HEK293 (cell line): ENCODE measurements around the gene PITPNB.

ENCODE experiments used
- BCL11B ChIP-seq: fragments of 450-650 bp; formaldehyde crosslinking; IDR thresholded peaks from 2 replicates; pipeline ENCODE4 v1.5.1; 2016; ENCODE audit warnings: low read depth, missing biosample characterization, missing genetic modification characterization
- GLI2 ChIP-seq: fragments of 450-650 bp; formaldehyde crosslinking; IDR thresholded peaks from 2 replicates; pipeline ENCODE4; 2017; ENCODE audit warnings: missing biosample characterization, missing genetic modification characterization, low read depth, borderline replicate concordance
- HOXD13 ChIP-seq: sonication (generic); formaldehyde crosslinking; IDR thresholded peaks from 2 replicates; pipeline ENCODE4 v1.8.0; 2022; ENCODE audit warnings: missing genetic modification reagents, borderline replicate concordance
- PRDM1 ChIP-seq: fragments of 450-650 bp; formaldehyde crosslinking; IDR thresholded peaks from 2 replicates; pipeline ENCODE4; 2016; ENCODE audit warnings: missing biosample characterization, missing genetic modification characterization
- SCRT1 ChIP-seq: fragments of 450-650 bp; formaldehyde crosslinking; IDR thresholded peaks from 2 replicates; pipeline ENCODE4 v1.5.1; 2016; ENCODE audit warnings: missing biosample characterization, missing genetic modification characterization, borderline replicate concordance
- YY1 ChIP-seq: fragments of 450-650 bp; formaldehyde crosslinking; IDR thresholded peaks from 2 replicates; pipeline ENCODE4 v1.5.1; 2018; ENCODE audit warnings: missing biosample characterization, missing genetic modification characterization
- ZBTB17 ChIP-seq: fragments of 450-650 bp; formaldehyde crosslinking; IDR thresholded peaks from 2 replicates; pipeline ENCODE4 v1.5.1; 2016; ENCODE audit warnings: missing biosample characterization, missing genetic modification characterization
- ZNF10 ChIP-seq: fragments of 450-650 bp; formaldehyde crosslinking; IDR thresholded peaks from 2 replicates; pipeline ENCODE4 v1.5.1; 2017; ENCODE audit warnings: missing biosample characterization, missing genetic modification characterization
- ZNF121 ChIP-seq: fragments of 450-650 bp; formaldehyde crosslinking; IDR thresholded peaks from 2 replicates; pipeline ENCODE4 v1.5.1; 2016; ENCODE audit warnings: missing biosample characterization, missing genetic modification characterization
- ZNF146 ChIP-seq: fragments of 450-650 bp; formaldehyde crosslinking; IDR thresholded peaks from 2 replicates; pipeline ENCODE4 v1.5.1; 2016; ENCODE audit warnings: missing biosample characterization, missing genetic modification characterization
- ZNF157 ChIP-seq: fragments of 450-650 bp; formaldehyde crosslinking; IDR thresholded peaks from 2 replicates; pipeline ENCODE4 v1.5.1; 2016; ENCODE audit warnings: missing biosample characterization, missing genetic modification characterization
- ZNF175 ChIP-seq: fragments of 450-650 bp; formaldehyde crosslinking; IDR thresholded peaks from 2 replicates; pipeline ENCODE4 v1.5.1; 2016; ENCODE audit warnings: missing biosample characterization, missing genetic modification characterization
- ZNF292 ChIP-seq: fragments of 450-650 bp; formaldehyde crosslinking; IDR thresholded peaks from 2 replicates; pipeline ENCODE4 v1.5.1; 2016; ENCODE audit warnings: low read depth, missing biosample characterization, missing genetic modification characterization, borderline replicate concordance
- ZNF324 ChIP-seq: fragments of 450-650 bp; formaldehyde crosslinking; IDR thresholded peaks from 2 replicates; pipeline ENCODE4 v1.5.1; 2016; ENCODE audit warnings: missing biosample characterization, missing genetic modification characterization
- ZNF350 ChIP-seq: fragments of 450-650 bp; formaldehyde crosslinking; IDR thresholded peaks from 2 replicates; pipeline ENCODE4 v1.5.0; 2017; ENCODE audit warnings: missing biosample characterization, mild to moderate bottlenecking, missing genetic modification characterization
- ZNF391 ChIP-seq: fragments of 450-650 bp; formaldehyde crosslinking; IDR thresholded peaks from 2 replicates; pipeline ENCODE4 v1.5.1; 2016; ENCODE audit warnings: low read depth, missing biosample characterization, missing genetic modification characterization, borderline replicate concordance
- ZNF433 ChIP-seq: fragments of 450-650 bp; formaldehyde crosslinking; IDR thresholded peaks from 2 replicates; pipeline ENCODE4 v1.5.1; 2016; ENCODE audit warnings: missing biosample characterization, missing genetic modification characterization, low read depth
- ZNF610 ChIP-seq: fragments of 450-650 bp; formaldehyde crosslinking; IDR thresholded peaks from 2 replicates; pipeline ENCODE4 v1.5.1; 2016; ENCODE audit warnings: missing biosample characterization, missing genetic modification characterization, borderline replicate concordance
- ZNF626 ChIP-seq: fragments of 450-650 bp; sonication (Bioruptor Pico); formaldehyde crosslinking; IDR thresholded peaks from 2 replicates; pipeline ENCODE4 v1.5.1; 2018; ENCODE audit warnings: missing biosample characterization, missing genetic modification characterization, inconsistent platforms
- ZNF654 ChIP-seq: fragments of 450-650 bp; formaldehyde crosslinking; IDR thresholded peaks from 2 replicates; pipeline ENCODE4 v1.5.1; 2016; ENCODE audit warnings: low read depth, missing biosample characterization, missing genetic modification characterization
- ZNF707 ChIP-seq: fragments of 450-650 bp; formaldehyde crosslinking; IDR thresholded peaks from 2 replicates; pipeline ENCODE4 v1.5.1; 2016; ENCODE audit warnings: missing biosample characterization, missing genetic modification characterization
- ZNF776 ChIP-seq: fragments of 450-650 bp; formaldehyde crosslinking; IDR thresholded peaks from 2 replicates; pipeline ENCODE4 v1.5.0; 2017; ENCODE audit warnings: missing biosample characterization, missing genetic modification characterization, borderline replicate concordance
- ZNF830 ChIP-seq: fragments of 450-650 bp; IDR thresholded peaks from 2 replicates; pipeline ENCODE4 v1.5.0; 2018; ENCODE audit warnings: missing biosample characterization, missing genetic modification characterization, low read depth, mild to moderate bottlenecking, moderate library complexity
- ZSCAN18 ChIP-seq: fragments of 450-650 bp; formaldehyde crosslinking; IDR thresholded peaks from 2 replicates; pipeline ENCODE4 v1.5.1; 2016; ENCODE audit warnings: missing biosample characterization, missing genetic modification characterization
- ZSCAN23 ChIP-seq: fragments of 450-650 bp; formaldehyde crosslinking; IDR thresholded peaks from 2 replicates; pipeline ENCODE4 v1.5.1; 2016; ENCODE audit warnings: missing biosample characterization, missing genetic modification characterization
- ZSCAN30 ChIP-seq: fragments of 450-650 bp; IDR thresholded peaks from 2 replicates; pipeline ENCODE4 v1.5.1; 2018; ENCODE audit warnings: missing biosample characterization, mild to moderate bottlenecking, missing genetic modification characterization, moderate library complexity
- ZSCAN5A ChIP-seq: fragments of 450-650 bp; formaldehyde crosslinking; IDR thresholded peaks from 2 replicates; pipeline ENCODE4 v1.5.1; 2016; ENCODE audit warnings: missing biosample characterization, missing genetic modification characterization
- TF ChIP-seq, protein P1 (sequence below): fragments of 450-650 bp; formaldehyde crosslinking; IDR thresholded peaks from 2 replicates; pipeline ENCODE4; 2016; ENCODE audit warnings: missing biosample characterization, missing genetic modification characterization
- TF ChIP-seq, protein P2 (sequence below): fragments of 450-650 bp; formaldehyde crosslinking; IDR thresholded peaks from 2 replicates; pipeline ENCODE4 v1.5.1; 2017; ENCODE audit warnings: missing biosample characterization, missing genetic modification characterization
- TF ChIP-seq, protein P3 (sequence below): fragments of 450-650 bp; formaldehyde crosslinking; IDR thresholded peaks from 2 replicates; pipeline ENCODE4 v1.5.1; 2016; ENCODE audit warnings: missing biosample characterization, missing genetic modification characterization, low read depth
- TF ChIP-seq, protein P4 (sequence below): fragments of 450-650 bp; formaldehyde crosslinking; IDR thresholded peaks from 2 replicates; pipeline ENCODE4 v1.5.1; 2016; ENCODE audit warnings: missing biosample characterization, missing genetic modification characterization

The PITPNB gene

GRCh38 chr22:27933186-27933983 lies 14.3 kb upstream of the PITPNB start (continued):
- TF ChIP-seq YY1 (no peak), ZSCAN30 (tag by site-specific recombination) (no peak), ZNF146 (tag by site-specific recombination) (no peak), ZNF175 (tag by site-specific recombination) (no peak), ZNF654 (tag by site-specific recombination) (no peak), PRDM1 (tag by site-specific recombination) (peak; percentile 95), ZNF707 (no peak), ZNF626 (tag by site-specific recombination) (no peak), ZNF292 (no peak), ZSCAN23 (tag by site-specific recombination) (no peak), ZNF776 (tag by site-specific recombination) (no peak), ZSCAN18 (tag by site-specific recombination) (no peak), BCL11B (tag by site-specific recombination) (no peak), HOXD13 (CRISPR knock-in tag) (no peak), ZNF10 (tag by site-specific recombination) (peak; percentile 93), ZNF121 (tag by site-specific recombination) (peak; percentile 96), SCRT1 (tag by site-specific recombination) (0 out of 2 replicates have a peak, but pooled peaks have one; percentile 47), GLI2 (tag by site-specific recombination) (no peak), ZNF391 (tag by site-specific recombination) (no peak), ZNF830 (tag by site-specific recombination) (no peak), ZNF350 (no peak), ZNF324 (tag by site-specific recombination) (no peak), ZSCAN5A (no peak), ZNF157 (tag by site-specific recombination) (no peak), ZNF610 (tag by site-specific recombination) (no peak), ZBTB17 (tag by site-specific recombination) (no peak), ZNF433 (no peak)
- TF ChIP-seq, protein P1, sequence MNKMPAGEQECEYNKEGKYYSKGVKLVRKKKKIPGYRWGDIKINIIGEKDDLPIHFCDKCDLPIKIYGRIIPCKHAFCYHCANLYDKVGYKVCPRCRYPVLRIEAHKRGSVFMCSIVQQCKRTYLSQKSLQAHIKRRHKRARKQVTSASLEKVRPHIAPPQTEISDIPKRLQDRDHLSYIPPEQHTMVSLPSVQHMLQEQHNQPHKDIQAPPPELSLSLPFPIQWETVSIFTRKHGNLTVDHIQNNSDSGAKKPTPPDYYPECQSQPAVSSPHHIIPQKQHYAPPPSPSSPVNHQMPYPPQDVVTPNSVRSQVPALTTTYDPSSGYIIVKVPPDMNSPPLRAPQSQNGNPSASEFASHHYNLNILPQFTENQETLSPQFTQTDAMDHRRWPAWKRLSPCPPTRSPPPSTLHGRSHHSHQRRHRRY: no peak
- TF ChIP-seq, protein P2, sequence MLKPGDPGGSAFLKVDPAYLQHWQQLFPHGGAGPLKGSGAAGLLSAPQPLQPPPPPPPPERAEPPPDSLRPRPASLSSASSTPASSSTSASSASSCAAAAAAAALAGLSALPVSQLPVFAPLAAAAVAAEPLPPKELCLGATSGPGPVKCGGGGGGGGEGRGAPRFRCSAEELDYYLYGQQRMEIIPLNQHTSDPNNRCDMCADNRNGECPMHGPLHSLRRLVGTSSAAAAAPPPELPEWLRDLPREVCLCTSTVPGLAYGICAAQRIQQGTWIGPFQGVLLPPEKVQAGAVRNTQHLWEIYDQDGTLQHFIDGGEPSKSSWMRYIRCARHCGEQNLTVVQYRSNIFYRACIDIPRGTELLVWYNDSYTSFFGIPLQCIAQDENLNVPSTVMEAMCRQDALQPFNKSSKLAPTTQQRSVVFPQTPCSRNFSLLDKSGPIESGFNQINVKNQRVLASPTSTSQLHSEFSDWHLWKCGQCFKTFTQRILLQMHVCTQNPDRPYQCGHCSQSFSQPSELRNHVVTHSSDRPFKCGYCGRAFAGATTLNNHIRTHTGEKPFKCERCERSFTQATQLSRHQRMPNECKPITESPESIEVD (tag by site-specific recombination): peak; percentile 81
- TF ChIP-seq, protein P3, sequence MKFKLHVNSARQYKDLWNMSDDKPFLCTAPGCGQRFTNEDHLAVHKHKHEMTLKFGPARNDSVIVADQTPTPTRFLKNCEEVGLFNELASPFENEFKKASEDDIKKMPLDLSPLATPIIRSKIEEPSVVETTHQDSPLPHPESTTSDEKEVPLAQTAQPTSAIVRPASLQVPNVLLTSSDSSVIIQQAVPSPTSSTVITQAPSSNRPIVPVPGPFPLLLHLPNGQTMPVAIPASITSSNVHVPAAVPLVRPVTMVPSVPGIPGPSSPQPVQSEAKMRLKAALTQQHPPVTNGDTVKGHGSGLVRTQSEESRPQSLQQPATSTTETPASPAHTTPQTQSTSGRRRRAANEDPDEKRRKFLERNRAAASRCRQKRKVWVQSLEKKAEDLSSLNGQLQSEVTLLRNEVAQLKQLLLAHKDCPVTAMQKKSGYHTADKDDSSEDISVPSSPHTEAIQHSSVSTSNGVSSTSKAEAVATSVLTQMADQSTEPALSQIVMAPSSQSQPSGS: no peak
- TF ChIP-seq, protein P4, sequence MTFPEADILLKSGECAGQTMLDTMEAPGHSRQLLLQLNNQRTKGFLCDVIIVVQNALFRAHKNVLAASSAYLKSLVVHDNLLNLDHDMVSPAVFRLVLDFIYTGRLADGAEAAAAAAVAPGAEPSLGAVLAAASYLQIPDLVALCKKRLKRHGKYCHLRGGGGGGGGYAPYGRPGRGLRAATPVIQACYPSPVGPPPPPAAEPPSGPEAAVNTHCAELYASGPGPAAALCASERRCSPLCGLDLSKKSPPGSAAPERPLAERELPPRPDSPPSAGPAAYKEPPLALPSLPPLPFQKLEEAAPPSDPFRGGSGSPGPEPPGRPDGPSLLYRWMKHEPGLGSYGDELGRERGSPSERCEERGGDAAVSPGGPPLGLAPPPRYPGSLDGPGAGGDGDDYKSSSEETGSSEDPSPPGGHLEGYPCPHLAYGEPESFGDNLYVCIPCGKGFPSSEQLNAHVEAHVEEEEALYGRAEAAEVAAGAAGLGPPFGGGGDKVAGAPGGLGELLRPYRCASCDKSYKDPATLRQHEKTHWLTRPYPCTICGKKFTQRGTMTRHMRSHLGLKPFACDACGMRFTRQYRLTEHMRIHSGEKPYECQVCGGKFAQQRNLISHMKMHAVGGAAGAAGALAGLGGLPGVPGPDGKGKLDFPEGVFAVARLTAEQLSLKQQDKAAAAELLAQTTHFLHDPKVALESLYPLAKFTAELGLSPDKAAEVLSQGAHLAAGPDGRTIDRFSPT (tag by site-specific recombination): no peak
